ENCODE measurements around the gene DNAI1. TPM values are rescaled to one million over a fixed set of nuclear protein-coding genes. Genes with fewer than 3 reads are reported as not detected.

DNAI1 gene
- total RNA-seq, 1 experiment from 2014 or later = not detected

GRCh38 chr9:34566322-34566721 lies 107.7 kb downstream of the DNAI1 start:
- ChIA-PET CTCF (no interaction called here), POLR2A (ENCODE audit: unreplicated experiment) (no interaction called here)
- intact Hi-C loops (cut with micrococcal nuclease) = no loop called here
- Histone ChIP-seq H4K20me1 (ENCODE audit: low read length) (no peaks in the 10 kb centered on the region), H3K9ac (ENCODE audit: low read length) (no peak overlapping the region), H3K4me3 (ENCODE audit: low read length) (no peak overlapping the region), H3K9me2 (replicated peaks; ENCODE audit: low read length) (no peaks in the 10 kb centered on the region), H3K27ac (ENCODE audit: low read length) (no peak overlapping the region), H3K9me3 (ENCODE audit: low read length) (no peaks in the 10 kb centered on the region), H3K36me3 (ENCODE audit: low read depth, low read length) (no peaks in the 10 kb centered on the region), H3K4me1 (ENCODE audit: insufficient read depth, low read length) (no peaks in the 10 kb centered on the region), H3K4me2 (ENCODE audit: low read length) (no peak overlapping the region), H3K27me3 (ENCODE audit: low read length) (no peaks in the 10 kb centered on the region), H3K79me2 (ENCODE audit: low read length) (no peaks in the 10 kb centered on the region), H2AFZ (ENCODE audit: low read length) (no peak overlapping the region), H3F3A (ENCODE audit: low read length, unreplicated experiment) (no peaks in the 10 kb centered on the region)
- ATAC-seq (no peak), DNase-seq (no peak)
- no peak for TF ChIP-seq EZH2 (IDR thresholded peaks at IDR 0.05; ENCODE audit: low read length, unreplicated experiment)
- no TSS peak for BruUV-seq (replicated peaks)

- no peak overlapping the region for H3K4me2 ChIP-seq (ENCODE audit: low read length)
- H4K20me1 ChIP-seq (ENCODE audit: low read length) = no peaks in the 10 kb centered on the region
- DNase-seq = no peak
- intact Hi-C loops (cut with micrococcal nuclease) = no loop called here
- no peak overlapping the region for H2AFZ ChIP-seq (ENCODE audit: low read length)
- no peaks in the 10 kb centered on the region for H3F3A ChIP-seq (ENCODE audit: low read length, unreplicated experiment)
- H3K27me3 ChIP-seq (ENCODE audit: low read length) = no peaks in the 10 kb centered on the region
- H3K9me2 ChIP-seq (replicated peaks; ENCODE audit: low read length) = no peaks in the 10 kb centered on the region
- H3K4me1 ChIP-seq (ENCODE audit: insufficient read depth, low read length) = no peaks in the 10 kb centered on the region
- H3K27ac ChIP-seq (ENCODE audit: low read length) = no peak overlapping the region
- ATAC-seq = no peak
- no peaks in the 10 kb centered on the region for H3K9me3 ChIP-seq (ENCODE audit: low read length)
- H3K79me2 ChIP-seq (ENCODE audit: low read length) = no peaks in the 10 kb centered on the region
- BruUV-seq (replicated peaks) = no TSS peak
- H3K36me3 ChIP-seq (ENCODE audit: low read depth, low read length) = no peaks in the 10 kb centered on the region
- ChIA-PET CTCF (no interaction called here), POLR2A (ENCODE audit: unreplicated experiment) (no interaction called here)
- no peak overlapping the region for H3K9ac ChIP-seq (ENCODE audit: low read length)
- no peak overlapping the region for H3K4me3 ChIP-seq (ENCODE audit: low read length)
- TF ChIP-seq, protein P1, sequence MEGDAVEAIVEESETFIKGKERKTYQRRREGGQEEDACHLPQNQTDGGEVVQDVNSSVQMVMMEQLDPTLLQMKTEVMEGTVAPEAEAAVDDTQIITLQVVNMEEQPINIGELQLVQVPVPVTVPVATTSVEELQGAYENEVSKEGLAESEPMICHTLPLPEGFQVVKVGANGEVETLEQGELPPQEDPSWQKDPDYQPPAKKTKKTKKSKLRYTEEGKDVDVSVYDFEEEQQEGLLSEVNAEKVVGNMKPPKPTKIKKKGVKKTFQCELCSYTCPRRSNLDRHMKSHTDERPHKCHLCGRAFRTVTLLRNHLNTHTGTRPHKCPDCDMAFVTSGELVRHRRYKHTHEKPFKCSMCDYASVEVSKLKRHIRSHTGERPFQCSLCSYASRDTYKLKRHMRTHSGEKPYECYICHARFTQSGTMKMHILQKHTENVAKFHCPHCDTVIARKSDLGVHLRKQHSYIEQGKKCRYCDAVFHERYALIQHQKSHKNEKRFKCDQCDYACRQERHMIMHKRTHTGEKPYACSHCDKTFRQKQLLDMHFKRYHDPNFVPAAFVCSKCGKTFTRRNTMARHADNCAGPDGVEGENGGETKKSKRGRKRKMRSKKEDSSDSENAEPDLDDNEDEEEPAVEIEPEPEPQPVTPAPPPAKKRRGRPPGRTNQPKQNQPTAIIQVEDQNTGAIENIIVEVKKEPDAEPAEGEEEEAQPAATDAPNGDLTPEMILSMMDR (conservative IDR thresholded peaks at IDR 0.05; ENCODE audit: low read depth, low read length) = no peak
- TF ChIP-seq EZH2 (IDR thresholded peaks at IDR 0.05; ENCODE audit: low read length, unreplicated experiment) = no peak
- no peak for TF ChIP-seq EZH2phosphoT487 (IDR thresholded peaks at IDR 0.05; ENCODE audit: borderline replicate concordance, low read length)
Measured at GRCh38 chr9:34566972-34567371, 108.4 kb downstream of the DNAI1 start.

DNA sequence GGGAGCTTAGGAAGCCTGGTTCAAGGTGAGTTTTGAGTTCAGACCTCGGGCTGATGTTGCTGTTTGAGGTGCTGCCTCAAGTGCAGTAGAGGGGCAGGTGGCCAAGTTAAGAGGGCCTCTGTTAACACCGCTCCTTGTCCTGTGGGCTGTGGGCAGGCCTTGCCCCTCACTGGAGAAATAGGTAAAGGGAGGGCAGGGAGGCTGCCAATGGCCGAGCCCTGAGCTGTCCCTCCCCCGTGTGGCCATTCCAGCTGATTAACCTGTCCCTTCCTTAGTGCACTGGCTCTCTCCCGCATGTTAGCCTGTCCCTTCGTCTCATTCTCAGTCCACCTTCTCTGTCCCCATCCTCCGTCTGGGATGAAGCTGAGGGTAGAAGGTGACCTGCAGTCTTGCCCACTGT lies 109.5 kb downstream of the DNAI1 start:
- CTCF ChIA-PET = no interaction called here
- no peak overlapping the region for H3K27ac ChIP-seq (ENCODE audit: low read length)
- no peaks in the 10 kb centered on the region for H4K20me1 ChIP-seq (ENCODE audit: low read length)
- ATAC-seq = no peak
- no peak overlapping the region for H3K9ac ChIP-seq (ENCODE audit: low read length)
- BruUV-seq (replicated peaks) = no TSS peak
- no peaks in the 10 kb centered on the region for H3K4me1 ChIP-seq (ENCODE audit: insufficient read depth, low read length)
- no peaks in the 10 kb centered on the region for H3K27me3 ChIP-seq (ENCODE audit: low read length)
- no peak for DNase-seq
- TF ChIP-seq EZH2phosphoT487 (IDR thresholded peaks at IDR 0.05; ENCODE audit: borderline replicate concordance, low read length) (no peak), EZH2 (IDR thresholded peaks at IDR 0.05; ENCODE audit: low read length, unreplicated experiment) (no peak)
- TF ChIP-seq, protein P1 (conservative IDR thresholded peaks at IDR 0.05; ENCODE audit: low read depth, low read length) = no peak
- intact Hi-C loops (cut with micrococcal nuclease) = no loop called here
- no peaks in the 10 kb centered on the region for H3K79me2 ChIP-seq (ENCODE audit: low read length)
- H2AFZ ChIP-seq (ENCODE audit: low read length) = no peak overlapping the region
- H3F3A ChIP-seq (ENCODE audit: low read length, unreplicated experiment) = no peaks in the 10 kb centered on the region
- H3K4me2 ChIP-seq (ENCODE audit: low read length) = no peak overlapping the region
- H3K9me3 ChIP-seq (ENCODE audit: low read length) = no peaks in the 10 kb centered on the region
- H3K9me2 ChIP-seq (replicated peaks; ENCODE audit: low read length) = no peaks in the 10 kb centered on the region
- no peak overlapping the region for H3K4me3 ChIP-seq (ENCODE audit: low read length)
- POLR2A ChIA-PET (ENCODE audit: unreplicated experiment) = no interaction called here
- H3K36me3 ChIP-seq (ENCODE audit: low read depth, low read length) = no peaks in the 10 kb centered on the region

Measured in PC-3 (cell line).